ENCODE results near the gene CRAMP1. TPM values are rescaled to one million over a fixed set of nuclear protein-coding genes. Genes with fewer than 3 reads are reported as not detected.

The CRAMP1 gene
- total and polyA plus RNA-seq, 7 donors: 3.3 to 13.1 (median 8.6) TPM

- Histone ChIP-seq H3K27me3 (ENCODE audit: insufficient read depth in 3 of 3, low read length in 2 of 3) (no peaks in the 10 kb centered on the region), H3K27ac (no peak overlapping the region), H3K4me1 (peaks cover 22% of the 10 kb centered on the region), H3K36me3 (ENCODE audit: insufficient read depth in 1 of 2, low read depth in 1 of 2) (peaks cover 0 to 29% of the 10 kb centered on the region in 2 donors), H3K4me3 (no peak overlapping the region), H3K9me3 (no peaks in the 10 kb centered on the region)
- no peak for ATAC-seq
- 89 to 90% (median 89%) methylated on average over 6 of the region's 6 CpGs for WGBS, 3 donors
- no peak for TF ChIP-seq CTCF (IDR thresholded peaks at IDR 0.05)
- no peak for DNase-seq
- intact Hi-C loops (cut with DNase I): loop anchor here in 1 of 2 donors (5.0 kb wide), 1 partner anchor 46 kb away; no protein-coding TSS in a partner anchor
Measured at GRCh38 chr16:1607971-1608370, 4.2 kb upstream of the CRAMP1 start.

- intact Hi-C loops (cut with DNase I): loop anchor here (5.0 to 10.0 kb wide), 4 partner anchors 67 to 325 kb away; partner anchors contain the start of genes MAPK8IP3 (in 2 of the 2), TELO2 (in 2 of the 2) and JPT2 (in 1 of the 2)
- DNase-seq: peak; percentile 91 to 95
- peak overlapping the region; percentile 94 for H3K4me3 ChIP-seq
- peak overlapping the region; percentile 90 for H3K27ac ChIP-seq
- 1% methylated on average over 64 to 90 of the region's 90 CpGs for whole genome bisulfite sequencing, 3 donors
- H3K36me3 ChIP-seq (ENCODE audit: insufficient read depth in 1 of 2, low read depth in 1 of 2): peaks cover 0 to 25% of the 10 kb centered on the region in 2 donors
- ATAC-seq: peak; percentile 69 to 85 (median 74)
- TF ChIP-seq CTCF (IDR thresholded peaks at IDR 0.05): no peak
- peaks cover 35% of the 10 kb centered on the region for H3K4me1 ChIP-seq
- H3K9me3 ChIP-seq: no peaks in the 10 kb centered on the region
- no peaks in the 10 kb centered on the region for H3K27me3 ChIP-seq (ENCODE audit: insufficient read depth in 3 of 3, low read length in 2 of 3)
Measured at GRCh38 chr16:1610071-1610898, 1.9 kb upstream of the CRAMP1 start.

- H3K27ac ChIP-seq: peak overlapping the region; percentile 90
- peak overlapping the region; percentile 94 for H3K4me3 ChIP-seq
- 2 to 3% (median 3%) methylated on average over 57 to 60 of the region's 60 CpGs for WGBS, 3 donors
- H3K9me3 ChIP-seq: no peaks in the 10 kb centered on the region
- ATAC-seq (peak; percentile 8 to 54 (median 24)), DNase-seq (no peak)
- intact Hi-C loops (cut with DNase I): loop anchor here (5.0 to 10.0 kb wide), 4 partner anchors 66 to 324 kb away; partner anchors contain the start of genes MAPK8IP3 (in 2 of the 2), TELO2 (in 2 of the 2) and JPT2 (in 1 of the 2)
- H3K4me1 ChIP-seq: peaks cover 43% of the 10 kb centered on the region
- H3K27me3 ChIP-seq (ENCODE audit: insufficient read depth in 3 of 3, low read length in 2 of 3): no peaks in the 10 kb centered on the region
- TF ChIP-seq CTCF (IDR thresholded peaks at IDR 0.05): no peak
- peaks cover 0 to 26% of the 10 kb centered on the region in 2 donors for H3K36me3 ChIP-seq (ENCODE audit: insufficient read depth in 1 of 2, low read depth in 1 of 2)
Measured at GRCh38 chr16:1610899-1611632, 1.1 kb upstream of the CRAMP1 start.

GRCh38 chr16:1613211-1613622 lies 1.1 kb downstream of the CRAMP1 start:
- TF ChIP-seq CTCF (IDR thresholded peaks at IDR 0.05): no peak
- peak overlapping the region; percentile 90 for H3K27ac ChIP-seq
- H3K4me1 ChIP-seq: peaks cover 44% of the 10 kb centered on the region
- no peak for DNase-seq
- WGBS, 3 donors: 4 to 6% (median 4%) methylated on average over 20 of the region's 20 CpGs
- intact Hi-C loops (cut with DNase I): loop anchor here (5.0 to 10.0 kb wide), 4 partner anchors 64 to 322 kb away; partner anchors contain the start of genes MAPK8IP3 (in 2 of the 2), TELO2 (in 2 of the 2) and JPT2 (in 1 of the 2)
- no peaks in the 10 kb centered on the region for H3K9me3 ChIP-seq
- no peak for ATAC-seq
- H3K4me3 ChIP-seq: peak overlapping the region; percentile 94
- H3K27me3 ChIP-seq (ENCODE audit: insufficient read depth in 3 of 3, low read length in 2 of 3): no peaks in the 10 kb centered on the region
- H3K36me3 ChIP-seq (ENCODE audit: insufficient read depth in 1 of 2, low read depth in 1 of 2): peaks cover 0 to 30% of the 10 kb centered on the region in 2 donors

All from psoas muscle (tissue), 8 donors.